NCI-H2196 treated with DMSO at 0.1 percent for 48 hours (cell line): ENCODE results near the gene SLC24A4.

Experiments used
- DNase-seq: peaks from one replicate; lab custom pipeline; 2025; ENCODE audit not compliant: unreplicated experiment; lab: John Stamatoyannopoulos, UW

The SLC24A4 gene

GRCh38 chr14:92472860-92473259 is 149.9 kb downstream of the SLC24A4 start:
- DNase-seq: no peak

GRCh38 chr14:92473261-92473968 is 150.4 kb downstream of the SLC24A4 start:
- DNase-seq: no peak

- DNase-seq: no peak
These were observed 151.1 kb downstream of the SLC24A4 start for GRCh38 chr14:92473969-92474535.

- DNase-seq: no peak
These were observed 152.1 kb downstream of the SLC24A4 start for GRCh38 chr14:92475037-92475436.

- no peak for DNase-seq
These were observed 152.7 kb downstream of the SLC24A4 start for GRCh38 chr14:92475451-92476187.

GRCh38 chr14:92480856-92481255 is 157.9 kb downstream of the SLC24A4 start:
- DNase-seq: no peak

- no peak for DNase-seq
These were observed 158.4 kb downstream of the SLC24A4 start for GRCh38 chr14:92481386-92481785.

- DNase-seq: no peak
These were observed 159.0 kb downstream of the SLC24A4 start for GRCh38 chr14:92481811-92482555.

- DNase-seq: no peak
These were observed 159.8 kb downstream of the SLC24A4 start for GRCh38 chr14:92482621-92483319.

- DNase-seq: no peak
These were observed 161.3 kb downstream of the SLC24A4 start for GRCh38 chr14:92484132-92484823.

- no peak for DNase-seq
These were observed 163.9 kb downstream of the SLC24A4 start for GRCh38 chr14:92486881-92487280.

- no peak for DNase-seq
These were observed 164.7 kb downstream of the SLC24A4 start for GRCh38 chr14:92487513-92488133.

- no peak for DNase-seq
These were observed 166.7 kb downstream of the SLC24A4 start for GRCh38 chr14:92489394-92490238.

GRCh38 chr14:92490239-92490959 is 167.4 kb downstream of the SLC24A4 start:
- no peak for DNase-seq

GRCh38 chr14:92491782-92492181 is 168.8 kb downstream of the SLC24A4 start:
- no peak for DNase-seq

GRCh38 chr14:92492258-92492657 is 169.3 kb downstream of the SLC24A4 start:
- DNase-seq: no peak

- DNase-seq: no peak
These were observed 170.1 kb downstream of the SLC24A4 start for GRCh38 chr14:92493024-92493423.

- no peak for DNase-seq
These were observed 170.5 kb downstream of the SLC24A4 start for GRCh38 chr14:92493492-92493891.
